ENCODE data around the gene EXOC6B. TPM values are rescaled to one million over a fixed set of nuclear protein-coding genes. Genes with fewer than 3 reads are reported as not detected.

EXOC6B gene
- total RNA-seq, 1 donor from 2014 or later = 46.1 TPM

GRCh38 chr2:72803151-72803550 is 22.7 kb downstream of the EXOC6B start:
- no peak overlapping the region for H3K27ac Mint-ChIP-seq
- no peaks in the 10 kb centered on the region for H3K9me3 Mint-ChIP-seq
- TF ChIP-seq, protein P1, sequence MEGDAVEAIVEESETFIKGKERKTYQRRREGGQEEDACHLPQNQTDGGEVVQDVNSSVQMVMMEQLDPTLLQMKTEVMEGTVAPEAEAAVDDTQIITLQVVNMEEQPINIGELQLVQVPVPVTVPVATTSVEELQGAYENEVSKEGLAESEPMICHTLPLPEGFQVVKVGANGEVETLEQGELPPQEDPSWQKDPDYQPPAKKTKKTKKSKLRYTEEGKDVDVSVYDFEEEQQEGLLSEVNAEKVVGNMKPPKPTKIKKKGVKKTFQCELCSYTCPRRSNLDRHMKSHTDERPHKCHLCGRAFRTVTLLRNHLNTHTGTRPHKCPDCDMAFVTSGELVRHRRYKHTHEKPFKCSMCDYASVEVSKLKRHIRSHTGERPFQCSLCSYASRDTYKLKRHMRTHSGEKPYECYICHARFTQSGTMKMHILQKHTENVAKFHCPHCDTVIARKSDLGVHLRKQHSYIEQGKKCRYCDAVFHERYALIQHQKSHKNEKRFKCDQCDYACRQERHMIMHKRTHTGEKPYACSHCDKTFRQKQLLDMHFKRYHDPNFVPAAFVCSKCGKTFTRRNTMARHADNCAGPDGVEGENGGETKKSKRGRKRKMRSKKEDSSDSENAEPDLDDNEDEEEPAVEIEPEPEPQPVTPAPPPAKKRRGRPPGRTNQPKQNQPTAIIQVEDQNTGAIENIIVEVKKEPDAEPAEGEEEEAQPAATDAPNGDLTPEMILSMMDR (conservative IDR thresholded peaks at IDR 0.05) = no peak
- no peak for DNase-seq (ENCODE audit: extremely low spot score, unreplicated experiment)
- no peaks in the 10 kb centered on the region for H3K4me1 Mint-ChIP-seq (ENCODE audit: unreplicated experiment)
- H3K27me3 Mint-ChIP-seq = no peaks in the 10 kb centered on the region
- H3K4me3 Mint-ChIP-seq = no peak overlapping the region
- peaks cover 14% of the 10 kb centered on the region for H3K36me3 Mint-ChIP-seq

- no peak overlapping the region for H3K27ac Mint-ChIP-seq
These were observed 25.3 kb downstream of the EXOC6B start for GRCh38 chr2:72800492-72800891.

DNA sequence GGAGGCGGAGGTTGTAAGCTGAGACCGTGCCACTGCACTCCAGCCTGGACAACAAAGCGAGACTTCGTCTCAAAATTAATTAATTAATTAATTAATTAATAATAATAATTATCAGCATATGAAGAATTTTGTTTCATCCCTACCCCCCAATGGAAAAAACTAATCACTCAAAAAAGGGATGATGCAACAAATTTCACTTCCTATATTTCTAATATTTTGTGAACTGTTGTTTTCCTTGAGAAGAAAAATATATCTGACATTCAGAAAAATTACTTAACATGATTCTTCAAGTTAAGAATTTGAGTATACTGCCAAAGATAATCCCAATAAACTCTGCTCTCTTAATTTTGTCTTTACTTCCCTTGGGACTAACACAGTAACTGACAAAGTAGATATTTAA is 28.1 kb downstream of the EXOC6B start:
- TF ChIP-seq, protein P1 (conservative IDR thresholded peaks at IDR 0.05) = no peak
- Mint-ChIP-seq H3K27ac (no peak overlapping the region), H3K4me3 (no peak overlapping the region), H3K9me3 (no peaks in the 10 kb centered on the region), H3K27me3 (no peaks in the 10 kb centered on the region), H3K4me1 (ENCODE audit: unreplicated experiment) (peaks cover 9% of the 10 kb centered on the region), H3K36me3 (no peaks in the 10 kb centered on the region)
- no peak for DNase-seq (ENCODE audit: extremely low spot score, unreplicated experiment)

More at GRCh38 chr2:72800492-72800891, 25.3 kb downstream of the EXOC6B start:
- no peaks in the 10 kb centered on the region for H3K36me3 Mint-ChIP-seq
- no peaks in the 10 kb centered on the region for H3K9me3 Mint-ChIP-seq
- DNase-seq (ENCODE audit: extremely low spot score, unreplicated experiment) = no peak
- no peak overlapping the region for H3K4me3 Mint-ChIP-seq
- H3K4me1 Mint-ChIP-seq (ENCODE audit: unreplicated experiment) = peaks cover 4% of the 10 kb centered on the region
- TF ChIP-seq, protein P1 (conservative IDR thresholded peaks at IDR 0.05) = no peak
- no peaks in the 10 kb centered on the region for H3K27me3 Mint-ChIP-seq

GRCh38 chr2:72796766-72797165 is 29.1 kb downstream of the EXOC6B start:
- H3K27ac Mint-ChIP-seq = no peak overlapping the region
- TF ChIP-seq, protein P1 (conservative IDR thresholded peaks at IDR 0.05) = no peak
- H3K4me1 Mint-ChIP-seq (ENCODE audit: unreplicated experiment) = peaks cover 9% of the 10 kb centered on the region

DNA sequence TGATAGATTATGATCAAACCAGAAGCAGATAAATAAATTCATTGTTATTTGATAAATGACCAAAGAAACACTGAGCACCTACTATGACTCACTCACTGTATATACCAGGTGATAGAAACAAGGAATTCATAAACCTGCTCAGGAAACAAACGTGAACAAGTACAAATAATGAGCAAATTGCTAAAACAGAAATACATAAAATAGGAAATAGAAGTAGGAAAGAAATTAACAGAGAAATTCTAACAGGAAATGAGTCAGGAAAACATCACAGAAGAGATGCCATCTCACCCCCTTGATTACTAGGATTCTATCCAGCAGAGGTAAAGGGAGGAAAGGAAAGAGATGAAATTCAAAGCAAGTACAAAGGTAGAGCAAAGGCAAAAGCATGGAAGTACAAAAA is 31.3 kb downstream of the EXOC6B start:
- H3K36me3 Mint-ChIP-seq = no peaks in the 10 kb centered on the region
- no peak for DNase-seq (ENCODE audit: extremely low spot score, unreplicated experiment)
- H3K27me3 Mint-ChIP-seq = no peaks in the 10 kb centered on the region
- no peak overlapping the region for H3K27ac Mint-ChIP-seq
- peaks cover 9% of the 10 kb centered on the region for H3K4me1 Mint-ChIP-seq (ENCODE audit: unreplicated experiment)
- H3K4me3 Mint-ChIP-seq = no peak overlapping the region
- H3K9me3 Mint-ChIP-seq = no peaks in the 10 kb centered on the region
- TF ChIP-seq, protein P1 (conservative IDR thresholded peaks at IDR 0.05) = no peak

More at GRCh38 chr2:72796766-72797165, 29.1 kb downstream of the EXOC6B start:
- no peaks in the 10 kb centered on the region for H3K36me3 Mint-ChIP-seq
- no peak for DNase-seq (ENCODE audit: extremely low spot score, unreplicated experiment)
- no peaks in the 10 kb centered on the region for H3K27me3 Mint-ChIP-seq
- H3K4me3 Mint-ChIP-seq = no peak overlapping the region
- no peaks in the 10 kb centered on the region for H3K9me3 Mint-ChIP-seq
